SK-N-MC (cell line): ENCODE measurements around the gene FAM168A.

Source experiments
- EZH2 ChIP-seq: fragments of 200-600 bp; sonication (generic); IDR thresholded peaks from one replicate; pipeline ENCODE4 v1.6.1; 2017; ENCODE audit warnings: antibody characterized with exemption
- FOXP2 ChIP-seq: optimal IDR thresholded peaks from 2 replicates; pipeline ENCODE3; 2011; ENCODE audit warnings: mild to moderate bottlenecking, moderate library complexity; ENCODE audit not compliant: insufficient read depth; ENCODE audit errors: extremely low read length, control extremely low read depth
- POLR2AphosphoS5 ChIP-seq: IDR thresholded peaks from 2 replicates; pipeline ENCODE4 v1.6.1; 2012; ENCODE audit warnings: mild to moderate bottlenecking, low read depth, low read length, borderline replicate concordance

DNA sequence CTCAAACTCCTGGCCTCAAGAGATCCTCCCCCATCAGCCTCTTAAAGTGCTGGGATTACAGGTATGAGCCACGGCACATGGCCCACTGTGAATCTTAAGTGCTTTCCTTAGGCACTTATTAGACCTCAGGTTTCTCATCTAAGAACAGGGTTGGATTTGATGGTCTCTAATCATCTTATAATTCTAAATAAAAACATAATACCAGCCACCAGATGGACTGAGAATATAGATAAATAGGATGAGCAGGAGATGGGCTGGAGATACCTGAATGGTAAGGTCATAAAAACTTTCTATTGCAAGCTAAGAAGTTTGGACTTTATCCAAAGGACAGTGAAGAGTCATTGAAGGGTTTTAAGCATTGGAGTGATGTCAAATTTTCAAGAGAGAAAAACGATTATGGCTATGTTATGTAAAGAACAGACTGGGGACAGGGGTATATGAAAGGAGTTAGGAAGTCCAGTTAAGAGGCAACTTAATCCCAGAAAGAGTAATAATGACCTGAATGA lies 136.5 kb downstream of the FAM168A start:
- TF ChIP-seq POLR2AphosphoS5: no peak
- no peak for TF ChIP-seq EZH2
- no peak for TF ChIP-seq FOXP2
